MCF 10A (cell line): ENCODE results near the gene NFATC3. TPM values are rescaled to one million over a fixed set of nuclear protein-coding genes. Genes with fewer than 3 reads are reported as not detected.

Experiments
- BruUV-seq: library from RNA; stranded (reverse); fragments of 400-500 nt; replicated peaks from 2 replicates; lab custom pipeline; 2021; lab: Mats Ljungman, UMichigan
- CTCF ChIA-PET: fragments of 300-600 bp; sonication (Branson Sonifier 250); formaldehyde crosslinking; extraction: SDS; loops from one replicate; lab custom pipeline; 2021; ENCODE audit warnings: antibody characterized with exemption, inconsistent platforms; lab: Yijun Ruan, JAX
- POLR2A ChIA-PET: fragments of 300-600, 350-650 bp; sonication (Branson Sonifier 250); formaldehyde crosslinking; extraction: SDS; loops from one replicate; lab custom pipeline; 2020; ENCODE audit warnings: antibody characterized with exemption, inconsistent platforms; lab: Yijun Ruan, JAX
- DNase-seq: peaks from one replicate; pipeline ENCODE4 v3.0.0-alpha.2; 2018; ENCODE audit not compliant: unreplicated experiment
- H3K27ac Mint-ChIP-seq: one replicate; pipeline ENCODE4 v1.8.0; 2022; ENCODE audit warnings: mild to moderate bottlenecking, low read depth, mixed read lengths; ENCODE audit not compliant: unreplicated experiment
- H3K27me3 Mint-ChIP-seq: one replicate; pipeline ENCODE4 v1.8.0; 2022; ENCODE audit warnings: mixed read lengths; ENCODE audit not compliant: insufficient read depth, unreplicated experiment
- H3K36me3 Mint-ChIP-seq: one replicate; pipeline ENCODE4 v1.8.0; 2022; ENCODE audit warnings: mild to moderate bottlenecking, moderate library complexity, mixed read lengths; ENCODE audit not compliant: insufficient read depth, unreplicated experiment
- H3K4me1 Mint-ChIP-seq: one replicate; pipeline ENCODE4 v1.8.0; 2022; ENCODE audit warnings: mixed read lengths; ENCODE audit not compliant: insufficient read depth, unreplicated experiment
- H3K4me3 Mint-ChIP-seq: one replicate; pipeline ENCODE4 v1.8.0; 2022; ENCODE audit warnings: mild to moderate bottlenecking, moderate library complexity, mixed read lengths; ENCODE audit not compliant: unreplicated experiment
- H3K9me3 Mint-ChIP-seq: one replicate; pipeline ENCODE4 v1.8.0; 2022; ENCODE audit warnings: mixed read lengths; ENCODE audit not compliant: unreplicated experiment
- intact Hi-C: fragments of 100-400 bp; cut with micrococcal nuclease; formaldehyde crosslinking; loops from 2 replicates; pipeline ENCODE4 v1.14.1; 2022
- total RNA-seq: library from RNA; stranded (reverse); gene quantifications from 2 replicates; pipeline ENCODE4 v1.2.3, GENCODE V29; 2022
- TF ChIP-seq, protein P1 (sequence below): fragments of 200-600 bp; IDR thresholded peaks from one replicate; pipeline ENCODE4 v1.8.0; 2022; ENCODE audit warnings: antibody characterized with exemption, mild to moderate bottlenecking; ENCODE audit not compliant: unreplicated experiment

NFATC3 gene
- total RNA-seq, 1 experiment from 2014 or later: 24.1 TPM

DNA sequence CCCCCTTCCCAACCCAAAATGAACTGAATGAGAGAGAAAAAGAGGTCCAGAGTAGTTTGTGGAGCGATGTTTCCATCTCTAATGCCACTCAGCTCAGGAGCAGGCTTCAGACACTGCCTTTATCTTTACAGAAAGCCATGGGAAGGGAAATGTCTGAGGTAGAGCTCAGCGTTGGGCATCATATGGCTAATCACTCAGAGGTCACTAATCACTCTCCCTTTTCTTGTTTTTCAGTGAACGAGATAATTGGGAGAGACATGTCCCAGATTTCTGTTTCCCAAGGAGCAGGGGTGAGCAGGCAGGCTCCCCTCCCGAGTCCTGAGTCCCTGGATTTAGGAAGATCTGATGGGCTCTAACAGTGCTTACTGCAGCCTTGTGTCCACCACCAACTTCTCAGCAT, 140.9 kb downstream of the NFATC3 start:
- Mint-ChIP-seq H3K4me1 (no peaks in the 10 kb centered on the region), H3K27me3 (no peaks in the 10 kb centered on the region), H3K36me3 (peaks cover 27% of the 10 kb centered on the region), H3K9me3 (no peaks in the 10 kb centered on the region), H3K27ac (no peak overlapping the region), H3K4me3 (no peak overlapping the region)
- ChIA-PET POLR2A (interaction anchor here (0.6 to 2.9 kb wide), 2 partner anchors 11 to 85 kb away, joined by 3 to 20 read pairs; partner anchors contain the start of gene ESRP2), CTCF (interaction anchor here (1.0 to 1.1 kb wide), 2 partner anchors 10 to 132 kb away, joined by 3 read pairs; no protein-coding TSS in a partner anchor)
- intact Hi-C loops: no loop called here
- BruUV-seq: no TSS peak
- no peak for DNase-seq
- TF ChIP-seq, protein P1, sequence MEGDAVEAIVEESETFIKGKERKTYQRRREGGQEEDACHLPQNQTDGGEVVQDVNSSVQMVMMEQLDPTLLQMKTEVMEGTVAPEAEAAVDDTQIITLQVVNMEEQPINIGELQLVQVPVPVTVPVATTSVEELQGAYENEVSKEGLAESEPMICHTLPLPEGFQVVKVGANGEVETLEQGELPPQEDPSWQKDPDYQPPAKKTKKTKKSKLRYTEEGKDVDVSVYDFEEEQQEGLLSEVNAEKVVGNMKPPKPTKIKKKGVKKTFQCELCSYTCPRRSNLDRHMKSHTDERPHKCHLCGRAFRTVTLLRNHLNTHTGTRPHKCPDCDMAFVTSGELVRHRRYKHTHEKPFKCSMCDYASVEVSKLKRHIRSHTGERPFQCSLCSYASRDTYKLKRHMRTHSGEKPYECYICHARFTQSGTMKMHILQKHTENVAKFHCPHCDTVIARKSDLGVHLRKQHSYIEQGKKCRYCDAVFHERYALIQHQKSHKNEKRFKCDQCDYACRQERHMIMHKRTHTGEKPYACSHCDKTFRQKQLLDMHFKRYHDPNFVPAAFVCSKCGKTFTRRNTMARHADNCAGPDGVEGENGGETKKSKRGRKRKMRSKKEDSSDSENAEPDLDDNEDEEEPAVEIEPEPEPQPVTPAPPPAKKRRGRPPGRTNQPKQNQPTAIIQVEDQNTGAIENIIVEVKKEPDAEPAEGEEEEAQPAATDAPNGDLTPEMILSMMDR: no peak

DNA sequence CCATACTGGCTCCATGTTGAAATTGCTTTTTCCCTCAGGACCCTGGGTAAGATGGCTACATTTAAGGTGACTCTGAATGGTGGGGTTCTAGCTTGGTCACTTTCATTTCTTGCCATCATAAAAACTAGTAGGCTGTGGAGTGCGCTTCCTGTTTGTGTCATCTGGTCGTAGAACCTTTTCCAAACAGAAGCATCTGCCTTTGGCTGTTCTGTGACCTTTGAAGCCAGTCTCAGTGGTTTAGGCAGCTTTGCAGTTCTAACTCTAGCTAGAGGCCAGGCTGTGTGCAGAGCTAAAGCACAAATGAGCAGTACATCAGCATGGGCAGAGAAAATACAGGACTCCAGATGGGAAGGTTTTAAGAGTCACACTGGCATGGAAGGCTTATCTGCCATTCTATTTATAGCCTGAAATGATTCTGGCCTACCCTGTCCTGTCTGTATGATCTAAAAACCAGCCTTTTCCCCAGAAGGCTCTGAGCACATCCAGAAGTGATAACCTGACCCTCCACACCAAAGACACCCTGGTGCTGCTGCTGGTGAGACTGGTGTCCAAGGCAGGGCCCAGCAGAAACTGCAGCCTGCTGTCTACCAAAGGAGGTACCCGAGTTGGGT, 142.1 kb downstream of the NFATC3 start:
- Mint-ChIP-seq H3K27ac (no peak overlapping the region), H3K9me3 (no peaks in the 10 kb centered on the region), H3K27me3 (no peaks in the 10 kb centered on the region), H3K4me1 (no peaks in the 10 kb centered on the region), H3K4me3 (no peak overlapping the region), H3K36me3 (peaks cover 36% of the 10 kb centered on the region)
- no peak for DNase-seq
- intact Hi-C loops: no loop called here
- TF ChIP-seq, protein P1: no peak
- ChIA-PET POLR2A (interaction anchor here (1.4 to 2.9 kb wide), 2 partner anchors 10 to 24 kb away, joined by 3 to 20 read pairs; partner anchors contain the start of gene ESRP2), CTCF (interaction anchor here (0.5 to 1.1 kb wide), 6 partner anchors 36 to 343 kb away, joined by 3 to 5 read pairs (median 3); partner anchors contain the start of gene NRN1L)
- BruUV-seq: TSS peak; percentile 24

DNA sequence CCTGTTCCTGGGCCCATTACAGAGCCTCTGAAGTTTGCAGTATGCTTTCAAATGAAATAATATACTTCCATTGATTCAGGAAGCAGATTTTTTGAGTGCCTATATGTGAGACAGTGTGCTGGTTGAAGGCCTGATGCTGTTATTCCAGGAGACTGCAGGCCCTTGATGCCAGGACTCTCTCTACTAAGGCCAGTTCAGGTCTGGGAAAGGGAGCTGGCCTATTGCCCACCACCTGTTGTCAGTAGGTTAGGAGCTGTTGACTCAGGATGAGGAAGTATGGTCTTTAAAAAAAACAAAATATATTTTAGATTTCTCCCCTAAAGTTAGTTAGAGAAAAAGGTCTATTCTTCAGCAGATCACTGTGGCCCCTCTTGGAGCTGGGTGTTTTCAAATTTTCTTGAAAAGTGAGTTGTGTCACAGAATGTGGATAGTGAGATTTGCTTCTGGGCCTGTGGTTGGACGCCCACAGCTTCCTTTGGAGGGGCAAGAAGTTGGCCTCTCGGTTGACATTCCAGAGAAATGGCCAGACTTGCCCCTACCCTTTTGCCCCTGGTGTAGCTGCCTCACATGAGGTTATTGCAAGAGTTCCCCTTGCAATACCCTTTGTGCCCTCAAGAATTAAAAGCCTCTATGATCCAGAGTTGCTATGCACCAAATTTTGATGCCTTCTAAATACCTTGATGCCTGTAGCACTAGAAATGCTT, 142.8 kb downstream of the NFATC3 start:
- Mint-ChIP-seq H3K9me3 (no peaks in the 10 kb centered on the region), H3K4me3 (no peak overlapping the region), H3K36me3 (peaks cover 43% of the 10 kb centered on the region), H3K4me1 (no peaks in the 10 kb centered on the region), H3K27me3 (no peaks in the 10 kb centered on the region), H3K27ac (no peak overlapping the region)
- TF ChIP-seq, protein P1: no peak
- POLR2A ChIA-PET: interaction anchor here (0.9 to 2.9 kb wide), 4 partner anchors 9 to 205 kb away, joined by 3 to 20 read pairs (median 3); partner anchors contain the start of genes DDX28, DUS2 and ESRP2
- BruUV-seq: no TSS peak
- CTCF ChIA-PET: interaction anchor here (0.5 to 1.3 kb wide), 11 partner anchors 8 to 292 kb away, joined by 3 to 5 read pairs (median 3); partner anchors contain the start of gene DPEP2
- intact Hi-C loops: loop anchor here (2.0 kb wide), 2 partner anchors 137 to 163 kb away; no protein-coding TSS in a partner anchor
- no peak for DNase-seq

DNA sequence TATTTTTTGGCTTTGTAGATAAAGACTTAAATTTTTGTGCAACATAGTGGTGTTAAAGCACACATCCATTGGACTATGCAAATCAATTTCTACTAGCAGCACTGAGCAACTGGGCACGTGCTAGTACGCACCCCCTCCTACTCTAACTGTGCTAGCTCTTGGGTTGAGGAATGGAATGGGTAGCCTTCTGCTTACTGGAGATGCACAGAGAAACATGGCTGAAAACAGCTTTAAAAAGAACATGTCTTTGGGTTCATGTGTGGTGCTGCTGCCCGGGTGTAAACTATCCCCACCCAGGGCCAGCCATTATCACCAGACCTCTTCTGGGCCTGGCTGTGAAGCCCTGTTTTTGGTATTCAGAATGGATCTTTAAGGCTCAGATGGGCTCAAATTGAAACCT, 143.5 kb downstream of the NFATC3 start:
- TF ChIP-seq, protein P1: no peak
- CTCF ChIA-PET: interaction anchor here (0.6 to 1.3 kb wide), 9 partner anchors 9 to 293 kb away, joined by 3 to 5 read pairs (median 4); partner anchors contain the start of gene DPEP2
- Mint-ChIP-seq H3K27ac (no peak overlapping the region), H3K9me3 (no peaks in the 10 kb centered on the region), H3K4me1 (peaks cover 6% of the 10 kb centered on the region), H3K36me3 (peaks cover 49% of the 10 kb centered on the region), H3K27me3 (no peaks in the 10 kb centered on the region), H3K4me3 (no peak overlapping the region)
- no TSS peak for BruUV-seq
- intact Hi-C loops: loop anchor here (1.0 to 2.0 kb wide), 5 partner anchors 134 to 235 kb away; no protein-coding TSS in a partner anchor
- DNase-seq: no peak
- POLR2A ChIA-PET: interaction anchor here (0.9 to 1.4 kb wide), 3 partner anchors 26 to 206 kb away, joined by 3 read pairs; partner anchors contain the start of genes DDX28 and DUS2
